HG02840 (cell line): ENCODE data around the gene P2RY14.
"Not testable (repeated sequence)": the region's sequence is repeated elsewhere in the genome, so short reads cannot be mapped to it uniquely, and the experiment has no call there.

Experiments used
- ATAC-seq: cut with Tn5 transposase; IDR thresholded peaks from one replicate; pipeline ENCODE4 v1.9.1; 2021; ENCODE audit warnings: mild to moderate bottlenecking, moderate library complexity, moderate number of reproducible peaks; ENCODE audit not compliant: unreplicated experiment, low FRiP score

The P2RY14 gene

GRCh38 chr3:151265166-151265565 lies 13.2 kb downstream of the P2RY14 start:
- ATAC-seq: no peak

GRCh38 chr3:151264605-151265004 lies 13.7 kb downstream of the P2RY14 start:
- ATAC-seq: no peak

- ATAC-seq: no peak
Observed at GRCh38 chr3:151262871-151263525, 15.3 kb downstream of the P2RY14 start.

- no peak for ATAC-seq
Observed at GRCh38 chr3:151259664-151260063, 18.7 kb downstream of the P2RY14 start.

- ATAC-seq: no peak
Observed at GRCh38 chr3:151256749-151257148, 21.6 kb downstream of the P2RY14 start.

GRCh38 chr3:151248772-151249337 lies 29.5 kb downstream of the P2RY14 start:
- ATAC-seq: no peak

GRCh38 chr3:151242006-151242405 lies 36.3 kb downstream of the P2RY14 start:
- ATAC-seq: not testable (repeated sequence)

- no peak for ATAC-seq
Observed at GRCh38 chr3:151236736-151237135, 41.6 kb downstream of the P2RY14 start.

GRCh38 chr3:151236316-151236715 lies 42.0 kb downstream of the P2RY14 start:
- ATAC-seq: no peak

GRCh38 chr3:151234825-151235224 lies 43.5 kb downstream of the P2RY14 start:
- ATAC-seq: no peak

GRCh38 chr3:151232991-151233390 lies 45.4 kb downstream of the P2RY14 start:
- ATAC-seq: no peak

- not testable (repeated sequence) for ATAC-seq
Observed at GRCh38 chr3:151232403-151232802, 45.9 kb downstream of the P2RY14 start.

GRCh38 chr3:151230646-151231045 lies 47.7 kb downstream of the P2RY14 start:
- ATAC-seq: no peak

- no peak for ATAC-seq
Observed at GRCh38 chr3:151228666-151229040, 49.7 kb downstream of the P2RY14 start.

GRCh38 chr3:151227807-151228665 lies 50.3 kb downstream of the P2RY14 start:
- ATAC-seq: peak; percentile 69

GRCh38 chr3:151227266-151227806 lies 51.0 kb downstream of the P2RY14 start:
- peak; percentile 46 for ATAC-seq

- ATAC-seq: no peak
Observed at GRCh38 chr3:151226825-151227224, 51.5 kb downstream of the P2RY14 start.

- no peak for ATAC-seq
Observed at GRCh38 chr3:151226088-151226563, 52.2 kb downstream of the P2RY14 start.

- no peak for ATAC-seq
Observed at GRCh38 chr3:151225040-151225975, 53.0 kb downstream of the P2RY14 start.

GRCh38 chr3:151224268-151224866 lies 54.0 kb downstream of the P2RY14 start:
- ATAC-seq: no peak
